Ectodermal cell (in vitro differentiated cells): ENCODE measurements around the gene DEPDC7.
"Not testable (repeated sequence)": the region's sequence is repeated elsewhere in the genome, so short reads cannot be mapped to it uniquely, and the experiment has no call there.

Experiments used
- H3K27ac ChIP-seq: 2 replicates; pipeline ENCODE4 v1.7.0; 2013; ENCODE audit warnings: mild to moderate bottlenecking, low read depth, low read length; ENCODE audit not compliant: insufficient read depth, poor library complexity, severe bottlenecking
- H3K27me3 ChIP-seq: 2 replicates; pipeline ENCODE4 v1.7.0; 2013; ENCODE audit warnings: mild to moderate bottlenecking, low read length; ENCODE audit not compliant: insufficient read depth, control insufficient read depth, poor library complexity, severe bottlenecking
- H3K36me3 ChIP-seq: one replicate; pipeline ENCODE4 v1.7.0; 2013; ENCODE audit warnings: low read length; ENCODE audit not compliant: control insufficient read depth, insufficient read depth
- H3K4me1 ChIP-seq: one replicate; pipeline ENCODE4 v1.7.0; 2013; ENCODE audit warnings: low read length; ENCODE audit not compliant: control insufficient read depth, insufficient read depth
- H3K4me3 ChIP-seq: 2 replicates; pipeline ENCODE4 v1.7.0; 2013; ENCODE audit warnings: low read depth, low read length, control low read depth; ENCODE audit not compliant: insufficient read depth
- H3K9me3 ChIP-seq: 2 replicates; pipeline ENCODE4 v1.7.0; 2013; ENCODE audit warnings: mild to moderate bottlenecking, low read length, moderate library complexity; ENCODE audit not compliant: control insufficient read depth
- WGBS, 2 experiments: methylation state at CpG; one replicate each; pipeline ENCODE4 v1.1.7; 2013; ENCODE audit warnings: missing lambda C conversion rate in 2 of 2; 5-methylcytosine and 5-hydroxymethylcytosine counted together

The DEPDC7 gene

GRCh38 chr11:33018840-33019239 lies 3.2 kb downstream of the DEPDC7 start:
- Histone ChIP-seq H3K4me1 (peaks cover 3% of the 10 kb centered on the region), H3K27ac (no peak overlapping the region), H3K27me3 (peaks cover 38% of the 10 kb centered on the region), H3K4me3 (no peak overlapping the region), H3K36me3 (no peaks in the 10 kb centered on the region), H3K9me3 (no peaks in the 10 kb centered on the region)
- WGBS, 2 experiments = 94 to 98% methylated on average over 6 of the region's 6 CpGs

- Histone ChIP-seq H3K36me3 (no peaks in the 10 kb centered on the region), H3K4me3 (no peak overlapping the region), H3K27ac (no peak overlapping the region), H3K9me3 (no peaks in the 10 kb centered on the region), H3K27me3 (peaks cover 19% of the 10 kb centered on the region), H3K4me1 (no peaks in the 10 kb centered on the region)
- WGBS, 2 experiments = 87 to 100% methylated on average over 1 of the region's 1 CpG
These were observed 5.8 kb downstream of the DEPDC7 start for GRCh38 chr11:33021501-33021900.

DNA sequence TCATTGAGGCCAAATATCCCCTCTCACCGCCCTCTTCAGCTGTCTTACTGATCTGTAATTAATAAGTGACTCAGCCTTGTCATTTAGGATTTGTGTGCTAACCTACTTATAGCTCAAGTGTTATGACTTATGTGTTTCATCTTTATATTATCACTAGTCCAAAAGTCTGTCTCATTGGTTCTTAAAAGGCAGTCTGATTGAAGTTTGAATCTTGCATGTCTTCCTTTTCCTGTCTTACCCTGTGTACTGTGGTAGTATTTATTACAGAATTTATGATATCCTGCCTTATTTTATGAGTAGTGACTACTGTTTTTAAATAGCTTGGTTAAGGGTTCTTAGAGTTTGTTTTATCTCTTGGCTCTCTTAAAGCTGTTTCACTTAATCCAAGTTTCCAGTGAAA lies 6.3 kb downstream of the DEPDC7 start:
- H3K4me3 ChIP-seq = no peak overlapping the region
- WGBS, 2 experiments = 91 to 100% methylated on average over 1 of the region's 1 CpG
- no peaks in the 10 kb centered on the region for H3K4me1 ChIP-seq
- no peak overlapping the region for H3K27ac ChIP-seq
- H3K27me3 ChIP-seq = peaks cover 15% of the 10 kb centered on the region
- H3K9me3 ChIP-seq = no peaks in the 10 kb centered on the region
- H3K36me3 ChIP-seq = no peaks in the 10 kb centered on the region

GRCh38 chr11:33025339-33025722 lies 9.7 kb downstream of the DEPDC7 start:
- H3K36me3 ChIP-seq = no peaks in the 10 kb centered on the region
- H3K27ac ChIP-seq = no peak overlapping the region
- no peaks in the 10 kb centered on the region for H3K27me3 ChIP-seq
- WGBS, 2 experiments = 90 to 93% methylated on average over 3 of the region's 3 CpGs
- H3K4me1 ChIP-seq = no peaks in the 10 kb centered on the region
- H3K9me3 ChIP-seq = no peaks in the 10 kb centered on the region
- H3K4me3 ChIP-seq = no peak overlapping the region

GRCh38 chr11:33027233-33027632 lies 11.6 kb downstream of the DEPDC7 start:
- Histone ChIP-seq H3K4me3 (no peak overlapping the region), H3K27me3 (no peaks in the 10 kb centered on the region), H3K4me1 (no peaks in the 10 kb centered on the region), H3K9me3 (no peaks in the 10 kb centered on the region), H3K27ac (no peak overlapping the region), H3K36me3 (no peaks in the 10 kb centered on the region)
- 85 to 92% methylated on average over 2 of the region's 2 CpGs for WGBS, 2 experiments

GRCh38 chr11:33027846-33028536 lies 12.3 kb downstream of the DEPDC7 start:
- H3K9me3 ChIP-seq = no peaks in the 10 kb centered on the region
- H3K27ac ChIP-seq = no peak overlapping the region
- 89 to 100% methylated on average over 3 of the region's 4 CpGs for WGBS, 2 experiments
- H3K27me3 ChIP-seq = no peaks in the 10 kb centered on the region
- no peaks in the 10 kb centered on the region for H3K4me1 ChIP-seq
- no peak overlapping the region for H3K4me3 ChIP-seq
- H3K36me3 ChIP-seq = no peaks in the 10 kb centered on the region

GRCh38 chr11:33028537-33028914 lies 12.8 kb downstream of the DEPDC7 start:
- Histone ChIP-seq H3K36me3 (no peaks in the 10 kb centered on the region), H3K9me3 (no peaks in the 10 kb centered on the region), H3K27ac (no peak overlapping the region), H3K27me3 (no peaks in the 10 kb centered on the region), H3K4me3 (no peak overlapping the region), H3K4me1 (no peaks in the 10 kb centered on the region)
- 87 to 98% methylated on average over 1 to 2 of the region's 2 CpGs for WGBS, 2 experiments

DNA sequence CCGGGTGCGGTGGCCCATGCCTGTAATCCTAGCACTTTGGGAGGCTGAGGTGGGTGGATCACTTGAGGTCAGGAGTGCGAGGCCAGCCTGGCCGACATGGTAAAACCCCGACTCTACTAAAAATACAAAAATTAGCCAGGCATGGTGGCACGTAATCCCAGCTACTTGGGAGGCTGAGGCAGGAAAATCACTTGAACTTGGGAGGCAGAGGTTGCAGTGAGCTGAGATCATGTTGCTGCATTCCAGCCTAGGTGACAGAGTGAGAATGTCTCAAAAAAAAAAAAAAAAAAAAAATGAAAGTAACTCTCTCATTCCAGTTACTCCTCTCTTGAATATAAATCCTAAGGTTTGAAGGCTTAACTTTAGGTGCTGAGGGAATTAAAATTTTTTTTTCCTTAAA lies 13.5 kb downstream of the DEPDC7 start:
- WGBS, 2 experiments = 92 to 95% methylated on average over 6 of the region's 6 CpGs
- not testable (repeated sequence) for H3K27ac ChIP-seq, H3K4me1 ChIP-seq, H3K4me3 ChIP-seq, H3K36me3 ChIP-seq, H3K27me3 ChIP-seq, H3K9me3 ChIP-seq

- Histone ChIP-seq H3K4me3 (no peak overlapping the region), H3K36me3 (no peaks in the 10 kb centered on the region), H3K9me3 (no peaks in the 10 kb centered on the region), H3K4me1 (no peaks in the 10 kb centered on the region), H3K27ac (no peak overlapping the region), H3K27me3 (no peaks in the 10 kb centered on the region)
- 71% methylated on average over 4 of the region's 4 CpGs; no CpG with 5 or more reads in 1 of the 2 experiments for WGBS, 2 experiments
These were observed 17.8 kb downstream of the DEPDC7 start for GRCh38 chr11:33033493-33033892.

GRCh38 chr11:33035011-33035410 lies 19.3 kb downstream of the DEPDC7 start:
- Histone ChIP-seq H3K4me1 (no peaks in the 10 kb centered on the region), H3K9me3 (no peaks in the 10 kb centered on the region), H3K4me3 (no peak overlapping the region), H3K27ac (no peak overlapping the region), H3K27me3 (no peaks in the 10 kb centered on the region), H3K36me3 (no peaks in the 10 kb centered on the region)
- 95 to 96% methylated on average over 1 of the region's 1 CpG for WGBS, 2 experiments
